ENCODE data around the gene MFSD6.
"Not testable (repeated sequence)": the region's sequence is repeated elsewhere in the genome, so short reads cannot be mapped to it uniquely, and the experiment has no call there.

Gene MFSD6

DNA sequence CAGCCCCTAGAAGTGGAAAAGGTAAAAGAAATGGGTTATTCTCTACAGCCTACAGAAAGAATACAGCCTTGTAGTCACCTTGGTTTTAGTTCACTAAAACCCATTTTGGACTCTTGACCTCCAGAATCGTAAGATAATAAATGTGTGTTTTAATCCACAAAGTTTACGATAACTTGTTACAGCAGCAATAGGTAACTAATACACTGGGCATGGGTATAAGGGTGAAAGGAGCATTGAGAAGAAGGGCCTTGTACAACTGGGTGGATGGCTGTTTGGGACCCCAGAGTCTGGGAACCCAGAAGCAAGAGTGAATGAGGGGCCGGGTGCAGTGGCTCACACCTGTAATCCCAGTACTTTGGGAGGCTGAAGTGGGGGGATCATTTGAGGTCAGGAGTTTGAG lies 2.2 kb upstream of the MFSD6 start:
- DNase-seq (ENCODE audit: low spot score), result no peak

DNA sequence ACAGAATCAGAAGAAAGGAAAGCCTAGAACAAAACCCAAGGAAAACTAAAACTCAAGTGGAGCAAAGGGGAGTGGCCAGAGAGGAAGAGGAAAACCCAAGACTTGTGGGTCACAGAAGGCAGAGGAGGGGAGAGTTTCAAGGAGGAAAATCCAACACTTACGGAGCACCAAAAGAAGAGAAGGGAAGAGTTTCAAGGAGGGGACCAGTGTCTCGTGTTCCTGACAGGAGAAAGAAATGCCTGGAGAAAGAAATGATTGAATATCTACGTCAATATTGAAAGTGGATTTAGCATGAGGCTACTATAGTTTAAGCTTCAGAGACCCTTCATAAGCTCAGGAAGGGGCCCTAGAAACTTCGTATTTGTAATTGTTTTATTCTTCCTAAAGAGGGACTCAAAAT lies 1.4 kb upstream of the MFSD6 start:
- no peak for DNase-seq (ENCODE audit: low spot score)

DNA sequence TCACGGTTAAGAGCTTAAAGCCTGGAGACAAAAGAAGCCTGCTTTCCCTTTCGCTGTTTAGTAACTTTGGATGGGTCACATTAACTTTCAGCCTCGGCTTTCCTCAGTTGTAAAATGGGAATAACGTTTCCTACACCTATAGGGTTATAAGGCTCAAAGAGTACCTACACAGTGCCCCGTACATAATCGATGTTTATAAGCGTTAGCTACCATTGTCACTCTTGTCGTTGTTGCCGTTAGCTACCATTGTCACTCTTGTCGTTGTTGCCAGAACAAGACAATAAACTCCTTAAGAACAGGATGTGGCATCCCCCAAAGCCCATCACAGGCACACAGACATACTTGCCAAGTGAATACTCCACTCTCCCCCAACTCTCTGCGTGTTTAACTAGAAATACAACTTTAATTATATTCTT lies 901 bp upstream of the MFSD6 start:
- DNase-seq (ENCODE audit: low spot score), result no peak

DNA sequence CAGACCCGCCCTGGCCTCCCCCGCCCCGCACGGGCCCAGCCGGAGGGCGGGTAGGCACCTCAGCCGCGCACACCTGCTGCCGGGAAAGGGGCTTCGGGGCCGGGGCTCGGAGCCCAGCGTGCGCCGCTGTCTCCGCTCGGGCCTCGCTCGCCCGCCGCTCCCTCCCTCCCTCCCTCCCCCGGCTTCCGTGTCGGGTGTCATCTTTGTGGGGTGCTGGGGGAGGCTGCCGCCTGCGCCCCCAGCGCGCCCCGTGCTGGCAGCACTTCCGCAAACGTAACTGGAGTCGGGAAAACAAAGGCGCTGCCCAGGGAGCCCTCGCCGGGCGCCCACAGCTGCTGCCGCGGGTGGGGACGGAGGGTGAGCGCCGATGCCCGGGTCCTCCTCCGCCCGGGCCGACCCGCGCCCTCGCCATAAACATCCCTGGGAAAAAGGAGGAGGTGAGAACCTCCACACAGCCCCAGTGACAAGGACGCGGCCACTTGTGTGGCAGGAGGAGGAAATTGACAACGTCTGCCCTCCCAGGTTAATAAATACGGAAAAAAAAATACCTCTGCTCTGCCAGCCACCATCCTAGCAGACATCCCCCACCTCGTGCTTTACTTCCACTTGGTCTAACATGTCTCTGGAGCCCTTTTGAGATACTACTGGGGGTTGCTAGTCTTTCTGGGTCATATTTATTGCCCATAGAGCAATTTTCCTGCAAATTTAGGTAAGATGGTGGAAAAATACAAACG lies 550 bp downstream of the MFSD6 start:
- peak; percentile 48 for DNase-seq (ENCODE audit: low spot score)

DNA sequence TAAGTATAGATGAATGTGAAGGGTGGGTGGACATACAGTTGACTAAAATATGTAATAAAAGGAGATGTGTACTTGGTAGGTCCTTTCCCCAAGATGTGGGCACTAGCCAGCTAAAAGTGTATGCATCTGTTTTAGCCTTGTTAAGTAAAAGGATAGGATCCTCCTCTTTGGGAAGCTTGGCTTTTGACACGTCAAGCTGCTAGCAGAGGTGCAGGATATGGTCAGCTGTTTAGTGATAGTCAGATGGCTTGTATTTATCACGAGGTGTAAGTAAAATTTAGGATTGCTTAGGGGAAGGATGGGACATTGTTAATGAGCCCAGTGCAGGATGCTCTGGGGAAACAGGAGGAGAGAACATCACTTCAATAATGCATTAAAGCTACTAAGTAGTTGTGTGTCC lies 1.5 kb downstream of the MFSD6 start:
- DNase-seq (ENCODE audit: low spot score), result no peak

DNA sequence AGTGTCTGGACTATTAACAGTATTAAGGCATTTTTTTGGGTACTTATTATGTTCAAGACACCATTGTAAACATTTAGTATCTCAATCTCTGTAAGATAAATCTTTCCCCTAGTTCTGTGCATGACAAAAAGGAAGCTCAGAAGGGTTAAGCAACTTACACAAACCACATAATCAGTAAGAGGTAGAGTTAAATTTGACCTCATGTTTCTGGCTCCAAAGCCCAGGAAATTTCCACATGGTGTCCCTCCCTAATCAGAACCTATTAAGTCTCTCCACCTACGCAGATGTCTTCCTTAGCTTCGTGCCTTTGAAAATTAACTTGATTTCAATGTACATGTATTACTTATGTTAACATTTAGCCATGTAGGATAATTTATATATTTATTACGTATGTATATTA lies 2.0 kb downstream of the MFSD6 start:
- DNase-seq (ENCODE audit: low spot score), result no peak

DNA sequence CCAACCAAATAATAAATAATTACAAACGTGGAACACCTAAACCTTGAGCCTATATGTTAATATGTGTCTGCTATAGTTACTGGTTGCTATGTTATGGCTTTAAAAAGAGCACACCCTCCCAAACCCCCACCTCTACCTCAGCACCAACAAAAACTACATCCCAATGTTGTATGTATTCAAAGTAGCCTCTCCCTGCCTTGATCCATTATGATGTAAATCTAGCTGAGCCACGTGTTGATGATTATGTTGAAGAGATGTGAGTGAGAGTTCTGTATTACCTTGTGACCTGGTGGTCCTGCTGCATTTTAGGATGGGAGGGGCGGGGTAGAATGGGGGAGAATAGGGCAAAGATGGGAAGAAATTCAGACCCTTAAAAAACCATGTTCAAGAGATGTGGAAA lies 4.8 kb downstream of the MFSD6 start:
- no peak for DNase-seq (ENCODE audit: low spot score)

DNA sequence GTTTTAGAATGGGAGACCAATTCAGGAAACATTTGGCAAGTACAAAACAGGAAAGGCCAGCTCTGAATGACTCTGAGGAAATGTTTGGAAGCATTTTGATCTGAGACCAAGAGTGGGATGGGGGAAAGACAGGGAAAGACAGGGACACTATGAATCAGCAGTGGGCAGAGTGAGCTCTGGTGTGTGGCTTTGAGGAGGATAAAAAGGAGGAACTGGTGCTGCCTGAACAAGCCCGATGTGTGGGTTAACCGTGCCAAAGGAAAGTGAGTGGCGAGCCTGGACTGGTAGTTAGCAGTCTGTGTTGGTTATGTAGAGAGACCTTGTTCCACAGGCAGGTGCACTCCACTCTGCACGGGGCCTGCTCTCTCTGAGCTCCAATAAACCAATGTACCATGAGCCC lies 5.3 kb downstream of the MFSD6 start:
- DNase-seq (ENCODE audit: low spot score), result no peak

DNA sequence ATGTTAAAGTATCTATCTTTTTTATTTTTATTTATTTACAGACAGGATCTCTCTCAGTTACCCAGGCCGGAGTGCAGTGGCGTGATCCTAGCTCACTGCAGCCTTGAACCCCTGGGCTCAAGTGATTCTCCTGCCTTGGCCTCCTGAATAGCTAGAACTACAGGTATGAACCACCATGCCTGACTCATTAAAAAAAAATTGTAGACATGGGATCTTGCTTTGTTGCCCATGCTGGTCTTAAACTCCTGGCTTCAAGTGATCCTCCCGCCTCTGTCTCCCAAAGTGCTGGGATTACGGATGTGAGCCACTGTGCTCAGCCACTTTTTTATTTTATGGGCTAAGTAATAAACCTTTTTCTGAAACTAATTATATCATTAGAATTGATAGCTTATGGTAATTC lies 7.1 kb downstream of the MFSD6 start:
- no peak for DNase-seq (ENCODE audit: low spot score)

DNA sequence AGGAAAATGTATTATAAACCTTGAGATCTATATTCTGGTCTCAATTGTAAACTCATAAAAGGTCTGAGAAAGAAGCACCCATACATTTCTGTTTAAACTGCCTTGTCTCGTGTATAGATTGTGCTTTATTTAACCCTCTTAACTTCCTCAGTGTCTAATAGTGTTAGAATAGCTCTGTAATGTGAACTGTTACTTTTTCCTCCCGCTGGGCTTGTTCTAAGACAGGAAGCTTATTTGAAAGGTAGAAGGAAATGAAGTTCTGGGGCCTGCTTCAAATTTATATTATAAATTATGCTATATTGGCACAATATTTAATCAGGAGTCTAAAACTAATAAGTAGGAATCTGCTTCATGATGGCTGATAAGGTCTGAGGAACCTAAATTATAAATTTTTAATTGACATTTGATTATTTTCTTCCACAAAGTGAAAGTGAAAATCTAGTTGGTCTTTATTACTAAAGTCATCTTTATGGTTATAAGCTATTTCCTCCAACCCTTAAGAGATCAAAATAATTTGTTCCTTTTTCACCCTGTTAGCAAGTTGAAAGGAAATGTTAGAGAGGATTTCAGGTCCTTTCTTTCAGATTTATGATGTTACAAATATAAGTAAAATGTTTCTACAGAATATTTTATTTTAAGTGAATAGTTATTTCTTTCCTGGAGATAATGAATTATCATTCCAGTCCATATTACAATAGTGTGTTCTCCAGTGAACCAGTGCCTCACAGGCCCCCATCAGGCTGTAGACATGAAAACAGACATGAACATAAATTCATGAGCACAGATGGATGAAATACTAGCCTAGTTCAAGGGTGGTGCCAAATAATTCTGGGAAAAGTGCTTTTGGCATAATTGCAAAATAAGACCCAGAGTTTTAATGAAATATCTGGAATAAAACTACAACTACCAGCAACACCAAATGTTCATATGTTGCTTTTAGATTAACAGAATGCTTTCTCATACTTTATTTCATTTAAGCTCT lies 7.9 kb downstream of the MFSD6 start:
- no peak for DNase-seq (ENCODE audit: low spot score)

DNA sequence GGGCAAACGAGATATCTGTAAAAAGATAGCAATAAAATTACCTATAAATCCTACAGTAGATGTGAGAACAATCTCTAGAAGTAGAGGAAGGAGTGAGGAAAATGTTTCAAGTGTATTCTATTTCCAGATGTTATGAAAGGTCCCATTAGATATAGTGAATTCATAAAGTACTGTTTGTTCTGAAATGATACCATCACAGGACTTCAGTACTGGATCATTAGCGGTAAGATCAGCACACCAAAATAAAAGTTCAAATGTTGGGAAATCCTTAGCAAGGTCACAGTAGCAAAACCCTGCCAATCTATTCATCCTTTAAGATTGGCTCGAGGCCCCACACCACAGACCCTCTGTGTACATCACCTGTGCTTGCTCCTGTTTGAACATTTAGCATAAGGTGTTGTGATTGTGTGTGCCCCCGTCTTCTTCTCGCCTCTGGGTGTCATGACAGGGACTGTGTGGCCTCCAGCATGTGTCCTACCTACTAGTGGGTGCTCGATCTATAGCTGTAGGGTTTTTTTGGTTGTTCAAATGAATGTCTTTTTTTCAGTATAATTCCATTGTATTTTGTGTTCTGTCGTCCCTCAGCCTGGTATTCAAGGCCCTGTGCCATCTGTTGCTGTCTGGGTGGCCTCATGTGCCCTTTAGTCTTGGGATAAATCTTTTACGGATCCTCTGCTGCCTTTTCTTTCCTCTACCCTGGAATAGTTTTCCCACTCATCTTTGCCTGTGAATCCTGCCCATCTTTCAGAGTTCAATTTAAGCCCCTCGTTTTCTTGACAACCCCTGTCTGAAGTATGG lies 9.1 kb downstream of the MFSD6 start:
- DNase-seq (ENCODE audit: low spot score), result no peak

DNA sequence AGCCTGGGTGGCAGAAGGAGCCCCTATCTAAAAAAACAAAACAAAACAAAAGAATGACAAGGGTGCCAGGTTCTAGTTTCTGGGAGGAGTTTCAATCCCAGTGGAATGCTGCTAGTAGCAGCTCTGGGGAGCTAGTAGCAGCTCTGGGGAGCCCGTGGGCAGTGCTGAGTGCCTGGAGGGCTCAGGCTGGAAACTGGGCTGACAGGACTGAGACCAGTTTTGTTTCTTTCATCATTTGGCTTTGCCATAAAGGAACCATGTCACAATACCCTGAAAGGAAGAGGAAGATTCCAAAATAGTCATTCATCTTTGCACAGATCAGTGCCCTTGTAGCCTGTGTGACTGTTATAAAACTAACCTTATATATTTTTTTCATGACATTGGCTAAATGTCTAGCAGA lies 10.6 kb downstream of the MFSD6 start:
- DNase-seq (ENCODE audit: low spot score), result no peak

DNA sequence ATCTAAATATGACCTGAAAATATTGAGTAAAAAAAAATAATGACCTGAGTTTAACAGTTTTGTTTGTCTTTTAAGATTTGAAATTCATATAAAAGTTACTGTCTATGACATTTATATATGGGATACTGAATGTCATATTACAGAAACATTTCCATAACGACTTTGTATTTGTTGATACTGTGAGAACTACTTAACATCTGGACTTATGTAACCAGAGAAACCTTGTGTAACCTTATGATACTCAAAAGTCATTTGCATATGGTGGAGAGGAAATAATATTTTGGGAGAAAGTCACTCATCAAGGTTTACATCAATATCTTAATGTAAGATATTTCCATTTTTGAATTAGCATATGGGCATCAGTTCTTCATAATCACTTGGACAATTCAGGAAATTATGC lies 12.6 kb downstream of the MFSD6 start:
- DNase-seq (ENCODE audit: low spot score), result no peak

DNA sequence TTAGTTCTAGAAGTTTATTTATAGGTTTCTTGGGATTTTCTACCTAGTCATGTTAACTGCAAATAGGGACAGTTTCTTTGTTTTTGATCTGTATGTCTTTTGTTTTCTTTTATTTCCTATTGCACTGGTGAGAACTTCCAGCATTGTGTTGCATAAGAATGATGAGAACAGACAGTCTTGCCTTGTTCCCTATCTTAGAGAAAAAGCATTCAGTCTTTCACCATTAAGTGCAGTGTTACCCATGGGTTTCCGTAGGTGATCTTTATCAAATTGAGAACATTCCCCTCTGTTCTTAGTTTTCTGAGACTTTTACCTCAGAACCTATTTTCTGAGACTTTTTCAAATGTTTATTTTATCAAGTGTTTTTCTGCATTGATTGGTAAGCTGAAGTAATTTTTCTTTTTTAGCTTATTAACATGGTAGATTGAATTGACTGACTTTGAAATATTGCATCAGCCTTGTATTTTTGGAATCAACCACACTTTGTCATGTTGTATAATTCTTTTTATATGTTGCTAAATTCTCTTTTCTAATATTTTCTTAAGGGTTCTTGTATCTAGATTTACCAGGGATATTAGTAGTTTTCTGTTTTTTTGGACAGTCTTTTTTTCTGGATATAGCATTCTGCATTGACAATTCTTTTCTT lies 17.2 kb downstream of the MFSD6 start:
- DNase-seq (ENCODE audit: low spot score), result no peak

DNA sequence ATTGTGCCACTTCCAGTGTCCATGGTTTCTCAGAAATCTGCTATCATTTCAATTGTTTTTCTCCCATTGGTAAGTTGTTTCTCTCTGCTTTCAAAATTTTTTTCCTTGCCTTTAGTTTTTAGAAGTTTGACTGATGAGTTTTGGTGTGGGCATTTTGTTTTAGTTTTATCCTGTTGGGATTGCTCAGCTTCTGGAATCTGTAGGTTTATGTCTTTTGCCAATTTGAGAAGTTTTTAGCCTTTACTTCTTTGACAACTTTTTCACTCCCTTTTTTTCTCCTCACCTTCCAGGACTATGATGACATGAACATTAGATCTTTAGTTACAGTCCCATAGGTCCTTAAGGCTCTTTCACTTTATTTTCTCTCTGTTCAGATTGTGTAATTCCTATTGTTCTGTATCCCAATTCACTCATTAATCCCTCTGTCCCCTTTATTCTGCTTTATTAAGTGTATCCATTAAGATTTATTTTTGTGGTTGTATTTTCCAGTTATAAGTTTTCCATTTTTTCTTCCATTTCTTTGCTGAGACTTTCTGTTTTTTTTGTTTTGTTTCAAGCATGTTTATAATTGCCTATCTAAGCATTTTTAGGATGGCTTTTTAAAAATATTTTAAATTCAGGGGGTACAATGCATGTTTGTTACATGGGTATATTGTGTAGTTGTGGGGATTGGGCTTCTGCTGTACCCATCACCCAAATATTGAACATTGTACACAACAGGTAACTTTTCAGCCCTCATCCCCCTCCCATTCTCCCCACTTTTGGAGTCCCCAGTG lies 17.9 kb downstream of the MFSD6 start:
- no peak for DNase-seq (ENCODE audit: low spot score)

DNA sequence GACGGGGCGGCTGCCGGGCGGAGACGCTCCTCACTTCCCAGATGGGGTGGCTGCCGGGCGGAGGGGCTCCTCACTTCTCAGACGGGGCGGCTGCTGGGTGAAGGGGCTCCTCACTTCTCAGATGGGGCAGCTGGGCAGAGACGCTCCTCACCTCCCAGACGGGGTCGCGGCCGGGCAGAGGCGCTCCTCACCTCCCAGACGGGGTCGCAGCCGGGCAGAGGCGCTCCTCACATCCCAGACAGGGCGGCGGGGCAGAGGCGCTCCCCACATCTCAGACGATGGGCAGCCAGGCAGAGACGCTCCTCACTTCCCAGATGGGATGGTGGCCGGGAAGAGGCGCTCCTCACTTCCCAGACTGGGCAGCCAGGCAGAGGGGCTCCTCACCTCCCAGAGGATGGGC lies 22.7 kb downstream of the MFSD6 start:
- not testable (repeated sequence) for DNase-seq (ENCODE audit: low spot score)

DNA sequence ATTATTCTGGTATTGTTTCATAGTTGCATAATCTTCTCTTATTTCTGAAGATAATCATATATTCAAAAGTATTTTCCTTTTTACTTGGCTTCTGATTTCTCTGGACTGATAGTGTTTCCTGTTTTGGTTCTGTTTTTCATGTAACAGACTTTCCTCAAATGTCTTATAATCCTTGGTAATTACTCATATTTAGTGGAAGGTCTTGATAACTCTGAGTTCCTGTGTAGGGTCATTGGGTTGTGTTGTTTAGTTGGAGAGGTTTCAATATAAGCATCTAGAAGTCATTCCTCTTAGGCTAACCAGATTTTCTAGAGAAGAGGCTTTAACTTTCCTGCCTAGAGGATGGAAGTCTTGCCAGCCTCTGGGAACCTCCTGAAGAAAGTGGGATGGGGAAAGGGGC lies 23.8 kb downstream of the MFSD6 start:
- no peak for DNase-seq (ENCODE audit: low spot score)

DNA sequence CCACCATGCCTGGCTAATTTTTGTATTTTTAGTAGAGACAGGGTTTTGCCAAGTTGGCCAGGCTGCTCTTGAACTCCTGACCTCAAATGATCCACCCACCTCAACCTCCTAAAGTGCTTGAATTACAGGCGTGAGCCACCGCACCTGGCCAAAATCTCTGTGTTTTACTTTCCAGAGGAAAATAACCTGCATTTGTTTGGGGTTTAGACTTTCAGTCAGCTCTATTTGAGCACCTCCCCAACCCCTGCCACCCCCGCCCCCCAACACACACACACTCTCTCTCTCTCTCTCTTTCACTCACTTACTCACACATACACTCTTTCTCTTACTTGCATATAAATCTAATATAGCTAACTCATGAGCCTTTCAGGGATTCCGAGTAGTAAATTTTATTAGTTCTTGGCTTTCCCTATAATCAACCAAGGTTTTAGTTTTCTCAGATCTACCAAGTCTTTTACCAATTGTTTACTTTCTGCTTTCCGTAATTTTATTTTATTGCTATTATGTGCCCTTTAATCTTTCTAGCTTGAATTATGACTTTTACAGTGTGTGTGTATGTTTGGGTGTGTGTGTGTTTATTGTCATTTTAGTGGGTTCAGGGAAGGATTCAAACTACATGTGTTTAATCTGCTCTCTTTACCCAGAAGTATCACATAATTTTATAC lies 24.5 kb downstream of the MFSD6 start:
- no peak for DNase-seq (ENCODE audit: low spot score)

DNA sequence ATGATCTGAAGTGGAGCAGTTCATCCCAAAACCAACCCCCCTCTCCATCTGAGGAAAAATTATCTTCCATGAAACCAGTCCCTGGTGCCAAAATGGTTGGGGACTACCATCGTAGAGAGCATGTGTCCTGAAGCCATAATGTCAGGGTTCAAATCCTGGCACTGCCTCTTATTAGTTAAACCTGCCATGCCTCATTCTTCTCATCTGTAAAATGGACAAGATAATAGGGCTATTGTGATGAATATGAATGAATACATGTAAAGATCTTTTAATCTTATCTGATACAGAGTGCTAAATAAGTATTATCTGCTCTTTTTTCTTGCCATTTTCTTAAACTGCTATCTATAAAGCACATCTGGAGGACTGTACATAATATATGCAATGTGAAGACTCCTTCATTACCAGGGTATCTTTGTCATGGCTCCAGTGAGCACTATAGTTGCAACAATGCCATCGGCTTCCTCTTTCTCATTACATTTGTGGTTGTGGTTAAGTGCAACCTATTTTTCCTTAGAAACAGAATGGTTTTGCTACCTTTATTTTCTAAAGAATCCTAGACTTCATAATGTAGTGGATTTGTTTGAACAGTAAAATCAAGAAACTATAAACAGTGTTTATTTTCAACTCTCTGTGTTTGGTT lies 27.0 kb downstream of the MFSD6 start:
- DNase-seq (ENCODE audit: low spot score), result no peak

DNA sequence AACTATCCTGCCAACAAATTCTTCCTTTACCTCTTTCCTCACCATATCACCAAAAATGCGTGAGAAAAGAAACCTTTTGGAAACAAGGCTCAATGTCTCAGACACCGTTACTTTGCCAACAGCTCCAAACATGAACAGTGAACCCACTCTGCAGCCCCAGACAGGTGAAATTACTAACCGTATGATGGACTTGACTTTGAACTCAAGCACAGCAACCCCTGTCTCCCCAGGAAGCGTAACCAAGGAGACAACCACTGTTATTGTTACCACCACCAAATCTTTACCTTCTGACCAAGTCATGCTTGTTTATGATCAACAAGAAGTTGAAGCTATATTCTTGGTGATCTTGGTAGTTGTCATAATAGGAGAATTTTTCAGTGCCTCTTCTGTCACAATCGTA lies 28.4 kb downstream of the MFSD6 start:
- DNase-seq (ENCODE audit: low spot score), result no peak
